ENCODE results near the gene STIMATE.

GRCh38 chr3:52893723-52894122 is 3.6 kb downstream of the STIMATE start:
- TF ChIP-seq CTCF (conservative IDR thresholded peaks at IDR 0.05) (no peak), ZFX (IDR thresholded peaks at IDR 0.05) (no peak)
